ENCODE measurements around the gene GSG1L.

GSG1L gene

GRCh38 chr16:28098171-28098958 lies 34.9 kb upstream of the GSG1L start:
- Histone ChIP-seq H3K9me3 (replicated peaks in 1 of 2; ENCODE audit: control insufficient read depth in 2 of 2, insufficient read depth in 1 of 2, low read depth in 1 of 2, low read length in 2 of 2) (no peaks in the 10 kb centered on the region), H4K8ac (ENCODE audit: low read depth, low read length) (no peak overlapping the region), H3K4me1 (ENCODE audit: control insufficient read depth in 2 of 2, insufficient read depth in 1 of 2, low read depth in 1 of 2, low read length in 2 of 2) (peaks cover 0 to 4% of the 10 kb centered on the region in 2 donors), H3K79me1 (ENCODE audit: low read depth, low read length) (no peaks in the 10 kb centered on the region), H2AFZ (ENCODE audit: low read length) (no peak overlapping the region), H3K36me3 (replicated peaks in 1 of 2; ENCODE audit: control insufficient read depth in 2 of 2, insufficient read depth in 2 of 2, low read length in 2 of 2) (peaks cover 38 to 74% of the 10 kb centered on the region in 2 donors), H3K27me3 (ENCODE audit: control insufficient read depth in 3 of 3, insufficient read depth in 3 of 3, low read depth in 1 of 3, low read length in 3 of 3) (no peaks in the 10 kb centered on the region), H2BK15ac (ENCODE audit: low read length) (no peak overlapping the region), H3K23ac (ENCODE audit: low read depth, low read length, poor library complexity) (peak overlapping the region; percentile 44), H3K27ac (replicated peaks; ENCODE audit: low read length) (no peak overlapping the region), H2BK12ac (ENCODE audit: low read length) (no peak overlapping the region), H3K14ac (ENCODE audit: low read length) (no peak overlapping the region), H2BK120ac (ENCODE audit: low read depth, low read length) (no peak overlapping the region), H2AK5ac (ENCODE audit: low read depth, low read length) (no peak overlapping the region), H3K4me3 (ENCODE audit: low read length in 2 of 2) (no peak overlapping the region), H3K9ac (ENCODE audit: low read depth, low read length, poor library complexity) (no peak overlapping the region), H3K18ac (ENCODE audit: low read length) (peak overlapping the region; percentile 8), H2BK5ac (ENCODE audit: low read length) (no peak overlapping the region), H3K4me2 (ENCODE audit: insufficient read depth, low read length, poor library complexity, severe bottlenecking) (no peak overlapping the region), H3K4ac (ENCODE audit: low read length) (no peak overlapping the region), H4K91ac (ENCODE audit: low read depth, low read length, poor library complexity) (no peak overlapping the region)
- WGBS, 2 donors (ENCODE audit: extremely low coverage in 2 of 2, insufficient read length in 2 of 2, insufficient replicate concordance in 1 of 2), result no CpG with 5 or more reads among the region's 21 CpGs
- no peak for DNase-seq (ENCODE audit: low spot score)

DNA sequence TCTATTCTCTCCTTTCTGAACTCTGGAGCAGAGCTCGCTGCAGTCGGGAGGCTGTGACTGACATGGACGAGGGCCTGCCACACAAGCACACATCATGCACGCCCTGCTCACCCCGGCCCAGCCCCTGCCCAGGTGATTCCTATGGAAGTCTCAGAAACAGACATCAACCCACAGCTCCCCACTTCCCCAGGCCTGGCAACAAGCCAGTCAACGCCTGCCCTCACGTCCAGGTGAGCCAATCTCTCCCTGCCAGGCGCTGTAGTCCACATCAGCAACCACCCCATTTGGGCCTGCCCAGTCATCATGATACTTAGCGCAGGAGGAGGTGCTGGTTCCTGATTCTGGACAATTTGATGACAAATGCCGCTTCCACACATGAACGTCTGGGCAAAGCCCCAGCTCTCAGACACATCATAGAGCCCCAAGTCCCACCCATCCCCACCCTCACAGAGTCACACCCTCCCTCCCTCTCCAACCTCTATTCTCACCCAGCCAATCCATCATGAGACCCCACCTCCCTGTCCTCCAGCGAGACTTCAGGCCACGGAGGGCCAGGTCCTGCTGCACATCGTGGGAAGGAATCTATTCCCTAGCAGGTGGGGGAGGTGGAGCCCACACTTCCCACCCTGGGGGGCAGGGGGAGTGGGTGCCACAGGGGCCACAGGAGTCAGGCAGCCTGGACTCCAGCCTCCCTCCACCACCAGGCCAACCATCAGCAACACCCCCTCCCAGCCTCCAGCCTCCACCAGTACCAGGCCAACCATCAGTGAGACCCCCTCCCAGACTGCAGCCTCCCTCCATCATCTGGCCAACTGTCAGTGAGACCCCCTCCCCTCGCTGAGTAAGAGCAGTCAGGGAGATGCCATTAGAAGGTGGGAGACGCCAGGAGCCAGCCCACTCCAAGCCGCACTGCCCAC lies 33.7 kb upstream of the GSG1L start:
- H2BK5ac ChIP-seq (ENCODE audit: low read length), result no peak overlapping the region
- H3K4me1 ChIP-seq (ENCODE audit: control insufficient read depth in 2 of 2, insufficient read depth in 1 of 2, low read depth in 1 of 2, low read length in 2 of 2), result peaks cover 0 to 7% of the 10 kb centered on the region in 2 donors
- H3K9me3 ChIP-seq (replicated peaks in 1 of 2; ENCODE audit: control insufficient read depth in 2 of 2, insufficient read depth in 1 of 2, low read depth in 1 of 2, low read length in 2 of 2), result no peaks in the 10 kb centered on the region
- H2AK5ac ChIP-seq (ENCODE audit: low read depth, low read length), result no peak overlapping the region
- H3K36me3 ChIP-seq (replicated peaks in 1 of 2; ENCODE audit: control insufficient read depth in 2 of 2, insufficient read depth in 2 of 2, low read length in 2 of 2), result peaks cover 34 to 63% of the 10 kb centered on the region in 2 donors
- H2BK120ac ChIP-seq (ENCODE audit: low read depth, low read length), result no peak overlapping the region
- H2BK15ac ChIP-seq (ENCODE audit: low read length), result no peak overlapping the region
- no peak overlapping the region for H3K27ac ChIP-seq (replicated peaks; ENCODE audit: low read length)
- no CpG with 5 or more reads among the region's 17 CpGs for WGBS, 2 donors (ENCODE audit: extremely low coverage in 2 of 2, insufficient read length in 2 of 2, insufficient replicate concordance in 1 of 2)
- H3K27me3 ChIP-seq (ENCODE audit: control insufficient read depth in 3 of 3, insufficient read depth in 3 of 3, low read depth in 1 of 3, low read length in 3 of 3), result no peaks in the 10 kb centered on the region
- H3K14ac ChIP-seq (ENCODE audit: low read length), result no peak overlapping the region
- H2BK12ac ChIP-seq (ENCODE audit: low read length), result no peak overlapping the region
- no peak overlapping the region for H3K4me3 ChIP-seq (ENCODE audit: low read length in 2 of 2)
- H3K4ac ChIP-seq (ENCODE audit: low read length), result no peak overlapping the region
- H3K18ac ChIP-seq (ENCODE audit: low read length), result no peak overlapping the region
- no peak overlapping the region for H4K8ac ChIP-seq (ENCODE audit: low read depth, low read length)
- no peak overlapping the region for H3K9ac ChIP-seq (ENCODE audit: low read depth, low read length, poor library complexity)
- DNase-seq (ENCODE audit: low spot score), result no peak
- no peak overlapping the region for H3K4me2 ChIP-seq (ENCODE audit: insufficient read depth, low read length, poor library complexity, severe bottlenecking)
- H2AFZ ChIP-seq (ENCODE audit: low read length), result no peak overlapping the region
- H4K91ac ChIP-seq (ENCODE audit: low read depth, low read length, poor library complexity), result no peak overlapping the region
- no peaks in the 10 kb centered on the region for H3K79me1 ChIP-seq (ENCODE audit: low read depth, low read length)
- H3K23ac ChIP-seq (ENCODE audit: low read depth, low read length, poor library complexity), result no peak overlapping the region

DNA sequence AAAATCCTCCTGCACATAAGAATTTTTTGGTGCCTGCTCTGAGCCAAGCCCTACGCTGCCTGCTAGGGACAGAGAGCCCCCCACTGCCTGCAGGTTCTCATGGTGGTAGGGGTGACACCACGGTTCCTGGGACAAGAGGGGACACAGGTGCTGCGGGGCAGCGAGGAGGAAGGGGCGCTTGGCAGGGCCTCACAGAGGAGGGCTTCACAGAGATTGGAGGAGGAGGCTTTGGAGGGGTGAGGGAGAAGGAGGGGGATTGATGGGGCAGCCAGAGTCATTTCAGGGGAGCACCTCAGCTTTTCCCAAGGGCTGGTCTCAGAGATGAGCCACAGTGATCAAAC lies 29.8 kb upstream of the GSG1L start:
- Histone ChIP-seq H4K91ac (ENCODE audit: low read depth, low read length, poor library complexity) (no peak overlapping the region), H3K14ac (ENCODE audit: low read length) (no peak overlapping the region), H2BK120ac (ENCODE audit: low read depth, low read length) (no peak overlapping the region), H3K23ac (ENCODE audit: low read depth, low read length, poor library complexity) (no peak overlapping the region), H3K4me1 (ENCODE audit: control insufficient read depth in 2 of 2, insufficient read depth in 1 of 2, low read depth in 1 of 2, low read length in 2 of 2) (peaks cover 0 to 10% of the 10 kb centered on the region in 2 donors), H3K4me2 (ENCODE audit: insufficient read depth, low read length, poor library complexity, severe bottlenecking) (no peak overlapping the region), H3K4me3 (ENCODE audit: low read length in 2 of 2) (no peak overlapping the region), H2BK5ac (ENCODE audit: low read length) (no peak overlapping the region), H3K9me3 (replicated peaks in 1 of 2; ENCODE audit: control insufficient read depth in 2 of 2, insufficient read depth in 1 of 2, low read depth in 1 of 2, low read length in 2 of 2) (peaks cover 0 to 2% of the 10 kb centered on the region in 2 donors), H2BK15ac (ENCODE audit: low read length) (no peak overlapping the region), H3K18ac (ENCODE audit: low read length) (no peak overlapping the region), H4K8ac (ENCODE audit: low read depth, low read length) (no peak overlapping the region), H3K36me3 (replicated peaks in 1 of 2; ENCODE audit: control insufficient read depth in 2 of 2, insufficient read depth in 2 of 2, low read length in 2 of 2) (peaks cover 9 to 24% of the 10 kb centered on the region in 2 donors), H2AFZ (ENCODE audit: low read length) (no peak overlapping the region), H3K27ac (replicated peaks; ENCODE audit: low read length) (no peak overlapping the region), H3K79me1 (ENCODE audit: low read depth, low read length) (no peaks in the 10 kb centered on the region), H2AK5ac (ENCODE audit: low read depth, low read length) (no peak overlapping the region), H3K27me3 (ENCODE audit: control insufficient read depth in 3 of 3, insufficient read depth in 3 of 3, low read depth in 1 of 3, low read length in 3 of 3) (no peaks in the 10 kb centered on the region), H3K4ac (ENCODE audit: low read length) (no peak overlapping the region), H2BK12ac (ENCODE audit: low read length) (no peak overlapping the region), H3K9ac (ENCODE audit: low read depth, low read length, poor library complexity) (no peak overlapping the region)
- DNase-seq (ENCODE audit: low spot score), result no peak
- WGBS, 2 donors (ENCODE audit: extremely low coverage in 2 of 2, insufficient read length in 2 of 2, insufficient replicate concordance in 1 of 2), result no CpG with 5 or more reads among the region's 5 CpGs
